ENCODE data around the gene LDHA. TPM values are rescaled to one million over a fixed set of nuclear protein-coding genes. Genes with fewer than 3 reads are reported as not detected.

Gene LDHA
- 100 to 1,000 TPM; 438 to 724 (median 616) TPM for total RNA-seq

GRCh38 chr11:18394275-18394927 lies at the start of gene LDHA:
Gene LDHA, plus strand, starts transcription at chr11:18394563. Its CDS starts 2,280 bp downstream, at chr11:18396843.
- peak; percentile 99 to 100 for DNase-seq (ENCODE audit: low spot score in 2 of 2)
- Histone ChIP-seq H3K9me3 (no peaks in the 10 kb centered on the region), H3K4me1 (peaks cover 43% of the 10 kb centered on the region), H3K27ac (peak within 1 kb of the TSS; percentile 99), H3K36me3 (peaks cover 26% of the 10 kb centered on the region), H3K27me3 (no peaks in the 10 kb centered on the region), H3K4me3 (peak within 1 kb of the TSS; percentile 70)
- peak; percentile 9 for TF ChIP-seq EP300 (IDR thresholded peaks at IDR 0.05)
- peak; percentile 92 to 98 (median 94) for TF ChIP-seq POLR2AphosphoS5 (IDR thresholded peaks at IDR 0.05)
- TF ChIP-seq CTCF (IDR thresholded peaks at IDR 0.05), result no peak
- TF ChIP-seq POLR2A (IDR thresholded peaks at IDR 0.05), result peak; percentile 95 to 99
- 0% methylated on average over 14 of the region's 60 CpGs for WGBS

- no peaks in the 10 kb centered on the region for H3K4me1 ChIP-seq
- no peak for TF ChIP-seq EP300 (IDR thresholded peaks at IDR 0.05)
- no peak for TF ChIP-seq POLR2AphosphoS5 (IDR thresholded peaks at IDR 0.05)
- WGBS, result 76% methylated on average over 5 of the region's 5 CpGs
- H3K27me3 ChIP-seq, result no peaks in the 10 kb centered on the region
- no peak overlapping the region for H3K4me3 ChIP-seq
- H3K27ac ChIP-seq, result no peak overlapping the region
- no peaks in the 10 kb centered on the region for H3K9me3 ChIP-seq
- DNase-seq (ENCODE audit: low spot score in 2 of 2), result no peak
- H3K36me3 ChIP-seq, result peaks cover 65% of the 10 kb centered on the region
These were observed 46.8 kb upstream of the LDHA start for GRCh38 chr11:18347471-18348125.

- TF ChIP-seq CTCF (IDR thresholded peaks at IDR 0.05) (no peak), EP300 (IDR thresholded peaks at IDR 0.05) (no peak), POLR2A (IDR thresholded peaks at IDR 0.05) (no peak), POLR2AphosphoS5 (IDR thresholded peaks at IDR 0.05) (no peak)
- no peaks in the 10 kb centered on the region for H3K4me1 ChIP-seq
- WGBS, result 75% methylated on average over 3 of the region's 3 CpGs
- DNase-seq (ENCODE audit: low spot score in 2 of 2), result no peak
- H3K27ac ChIP-seq, result no peak overlapping the region
- H3K9me3 ChIP-seq, result no peaks in the 10 kb centered on the region
- H3K4me3 ChIP-seq, result no peak overlapping the region
- no peaks in the 10 kb centered on the region for H3K27me3 ChIP-seq
- H3K36me3 ChIP-seq, result peaks cover 50% of the 10 kb centered on the region
These were observed 41.8 kb upstream of the LDHA start for GRCh38 chr11:18352581-18352980.

GRCh38 chr11:18358646-18359045 lies 35.7 kb upstream of the LDHA start:
- Histone ChIP-seq H3K4me1 (no peaks in the 10 kb centered on the region), H3K27ac (no peak overlapping the region), H3K9me3 (no peaks in the 10 kb centered on the region), H3K36me3 (peaks cover 80% of the 10 kb centered on the region), H3K27me3 (no peaks in the 10 kb centered on the region), H3K4me3 (no peak overlapping the region)
- TF ChIP-seq EP300 (IDR thresholded peaks at IDR 0.05) (no peak), POLR2A (IDR thresholded peaks at IDR 0.05) (no peak), CTCF (IDR thresholded peaks at IDR 0.05) (no peak), POLR2AphosphoS5 (IDR thresholded peaks at IDR 0.05) (no peak)
- DNase-seq (ENCODE audit: low spot score in 2 of 2), result no peak
- WGBS, result 85% methylated on average over 4 of the region's 4 CpGs

- TF ChIP-seq POLR2AphosphoS5 (IDR thresholded peaks at IDR 0.05) (no peak), POLR2A (IDR thresholded peaks at IDR 0.05) (no peak), EP300 (IDR thresholded peaks at IDR 0.05) (no peak), CTCF (IDR thresholded peaks at IDR 0.05) (no peak)
- DNase-seq (ENCODE audit: low spot score in 2 of 2), result no peak
- 98% methylated on average over 5 of the region's 5 CpGs for WGBS
- Histone ChIP-seq H3K9me3 (no peaks in the 10 kb centered on the region), H3K4me3 (no peak overlapping the region), H3K36me3 (peaks cover 87% of the 10 kb centered on the region), H3K4me1 (no peaks in the 10 kb centered on the region), H3K27me3 (no peaks in the 10 kb centered on the region), H3K27ac (no peak overlapping the region)
These were observed 33.2 kb upstream of the LDHA start for GRCh38 chr11:18361154-18361553.

Data from suprapubic skin (tissue), 4 donors.